Stimulated activated CD4-positive, alpha-beta T cell treated with anti-CD3 and anti-CD28 coated beads, Interleukin-15, amount 100 ng/mL, for 48 hours (primary cell): ENCODE data around the gene FAS.

Experiments used
- DNase-seq, 2 donors: peaks; one replicate each; pipeline ENCODE4 v3.0.0-alpha.2; 2020; ENCODE audit warnings: low read depth in 2 of 2

Gene FAS

DNA sequence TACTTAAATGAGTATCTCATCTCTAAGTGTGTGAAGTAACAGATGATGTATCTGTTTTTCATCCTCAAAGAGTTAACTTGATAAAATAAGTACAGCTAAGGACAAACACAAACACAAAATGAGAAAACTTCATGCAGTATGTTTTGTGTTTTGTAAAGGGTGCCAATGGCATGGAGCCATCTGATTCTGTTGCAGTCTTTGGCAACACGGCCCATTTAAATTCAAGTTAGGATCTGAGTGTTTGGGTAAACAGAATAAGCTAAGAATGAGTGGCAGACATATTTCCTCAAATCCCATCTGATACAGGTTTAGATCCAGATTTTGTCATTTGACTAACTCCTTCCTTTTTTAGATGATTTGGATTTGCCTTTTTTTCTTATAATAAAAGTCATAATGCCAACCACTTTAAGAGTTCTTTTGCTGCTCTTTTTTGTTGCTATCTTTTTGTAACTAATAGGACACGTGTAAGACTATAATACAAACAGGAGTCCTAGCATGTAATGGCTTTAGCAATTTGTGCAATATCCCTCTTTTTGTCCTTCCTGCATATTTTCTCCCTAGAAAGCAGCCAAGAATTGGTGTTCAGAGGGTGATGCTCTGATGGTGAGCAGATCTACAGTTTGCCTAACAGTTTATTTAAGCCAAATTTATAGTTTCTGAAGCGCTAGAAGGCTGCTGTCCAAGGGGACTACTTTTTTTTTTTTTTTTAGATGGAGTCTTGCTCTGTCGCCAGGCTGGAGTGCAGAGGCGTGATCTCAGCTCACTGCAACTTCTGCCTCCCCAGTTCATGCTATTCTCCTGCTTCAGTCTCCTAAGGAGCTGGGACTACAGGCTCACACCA lies 19.2 kb upstream of the FAS start:
- no peak for DNase-seq

DNA sequence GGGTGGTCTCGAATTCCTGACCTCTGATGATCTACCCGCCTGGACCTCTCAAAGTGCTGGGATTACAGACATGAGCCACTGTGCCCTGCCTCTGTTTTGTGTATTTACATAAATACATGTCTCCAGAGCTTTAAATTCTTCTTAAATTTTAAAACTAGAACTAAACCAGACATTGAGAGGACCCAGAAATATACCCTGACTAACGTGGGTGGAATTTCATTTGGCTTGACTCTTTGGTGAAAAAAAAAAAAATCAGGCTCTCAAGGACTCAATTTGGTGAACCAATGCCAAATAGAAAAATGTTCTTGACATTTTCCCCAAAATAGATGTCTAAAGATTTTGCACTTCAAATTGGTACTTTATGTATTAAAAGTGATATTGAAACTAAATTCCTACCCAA lies 16.6 kb upstream of the FAS start:
- no peak for DNase-seq

DNA sequence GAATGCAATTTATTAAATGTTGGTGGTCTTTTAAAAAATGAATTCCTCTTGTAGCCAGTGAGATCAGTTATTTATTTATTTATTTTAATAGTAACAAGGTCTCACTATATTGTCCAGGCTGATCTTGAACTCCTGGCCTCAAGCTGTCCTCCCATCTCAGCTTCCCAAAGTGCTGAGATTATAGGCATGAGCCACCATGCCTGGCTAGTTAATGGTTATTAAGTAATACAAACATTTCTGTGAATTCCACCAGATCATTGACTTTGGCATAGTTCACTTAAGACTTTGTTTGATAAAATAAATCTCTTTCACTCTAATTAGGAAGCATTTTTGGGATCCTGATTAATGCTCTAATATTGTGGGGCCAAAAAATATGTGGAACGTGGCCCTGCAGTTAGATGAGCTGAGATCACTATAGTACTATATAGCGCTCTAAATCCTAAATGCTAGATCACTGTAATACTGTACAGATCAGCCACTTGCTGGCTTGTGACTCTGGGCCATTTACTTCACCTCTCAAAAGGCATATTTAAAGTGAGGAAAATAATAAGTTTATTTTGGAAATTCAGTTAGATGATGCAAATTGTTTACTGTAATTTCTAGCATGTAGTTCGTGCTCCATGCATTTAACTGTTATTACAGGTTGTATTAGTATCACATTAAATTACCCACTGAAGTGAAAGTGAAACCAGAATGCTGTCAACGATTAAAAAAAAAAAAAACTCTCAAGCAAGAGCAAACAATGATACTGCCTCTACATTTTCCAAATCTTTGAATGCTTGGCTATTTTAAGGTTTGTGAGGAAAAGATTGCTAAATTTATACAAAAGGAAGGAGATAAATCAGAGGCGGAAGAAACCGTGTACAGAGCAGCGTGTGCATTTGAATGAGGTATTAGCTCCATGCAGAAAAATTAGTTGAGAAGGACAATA lies 15.9 kb upstream of the FAS start:
- DNase-seq = no peak

DNA sequence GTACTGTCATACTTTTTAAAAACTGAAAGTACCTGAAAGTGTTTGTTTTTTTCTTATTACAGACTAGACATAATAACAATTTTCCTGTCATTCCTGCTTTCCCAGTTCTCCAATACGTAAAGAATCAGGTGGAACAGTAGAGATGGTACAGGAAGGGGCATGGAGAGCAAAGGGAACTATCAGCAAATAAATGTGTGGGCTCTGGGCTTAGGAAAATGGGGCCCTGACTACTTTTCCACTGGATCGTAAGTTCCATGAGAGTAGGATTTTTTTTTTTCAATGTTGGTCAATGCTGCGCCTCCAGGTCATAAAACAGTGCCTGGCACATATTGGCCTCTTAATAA lies 15.2 kb upstream of the FAS start:
- DNase-seq = no peak

DNA sequence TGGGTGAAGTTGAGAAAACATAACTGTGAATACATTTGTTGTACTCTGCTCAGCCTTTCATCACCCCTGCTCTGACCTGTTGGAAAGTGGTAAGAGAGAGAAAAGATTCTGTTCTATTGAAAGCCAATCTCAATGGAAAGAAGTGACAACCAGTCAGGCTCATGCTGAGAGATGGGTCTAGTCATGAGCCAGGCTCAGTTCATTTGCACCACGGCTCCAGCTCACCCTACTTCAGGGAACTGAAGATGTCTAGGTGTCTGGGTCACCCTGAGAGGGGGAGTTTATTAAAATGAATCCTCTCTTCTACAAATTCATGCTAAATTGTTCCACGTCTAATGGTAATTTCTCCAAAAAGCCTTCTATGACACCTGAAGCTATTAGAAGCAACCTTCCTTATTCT lies 12.1 kb upstream of the FAS start:
- DNase-seq = no peak

DNA sequence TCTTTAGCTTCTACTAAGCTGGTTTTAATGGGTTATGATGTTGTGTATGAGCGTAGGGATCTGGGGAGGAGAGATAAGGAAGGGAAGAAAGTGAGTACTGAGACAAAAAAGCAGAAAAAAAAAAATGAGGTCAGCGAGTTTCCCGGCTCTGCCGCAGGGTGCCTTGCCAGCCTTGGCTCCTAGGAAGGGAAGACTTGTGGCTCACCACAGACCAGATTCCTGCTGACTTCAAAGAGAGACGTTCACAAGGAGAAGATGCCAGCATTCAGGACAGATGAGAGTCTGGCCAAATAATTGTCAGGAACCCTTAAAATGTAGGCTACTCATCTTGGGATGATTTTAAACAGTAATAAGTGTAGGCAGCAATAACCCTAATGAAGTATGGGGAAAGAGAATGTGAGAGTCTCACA lies 11.4 kb upstream of the FAS start:
- DNase-seq = no peak

DNA sequence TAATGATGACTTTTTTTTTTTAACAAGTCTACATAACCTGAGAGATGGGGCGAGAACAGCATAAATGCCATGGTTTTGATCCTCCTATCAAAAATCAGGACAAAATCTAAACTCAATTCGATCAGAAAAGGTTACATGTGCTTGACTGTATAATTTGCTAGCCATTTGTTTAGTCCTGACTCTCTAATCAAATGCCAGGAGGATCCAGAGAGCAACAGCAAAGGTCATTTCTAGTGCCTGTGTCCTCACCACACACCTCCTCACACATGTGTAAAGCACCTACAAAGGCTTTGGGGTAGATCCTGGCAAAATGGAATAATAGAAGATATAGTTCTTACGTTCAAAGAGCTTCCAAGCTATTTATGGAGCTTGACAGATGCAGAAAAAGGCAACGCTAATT lies 11.0 kb upstream of the FAS start:
- DNase-seq = no peak

DNA sequence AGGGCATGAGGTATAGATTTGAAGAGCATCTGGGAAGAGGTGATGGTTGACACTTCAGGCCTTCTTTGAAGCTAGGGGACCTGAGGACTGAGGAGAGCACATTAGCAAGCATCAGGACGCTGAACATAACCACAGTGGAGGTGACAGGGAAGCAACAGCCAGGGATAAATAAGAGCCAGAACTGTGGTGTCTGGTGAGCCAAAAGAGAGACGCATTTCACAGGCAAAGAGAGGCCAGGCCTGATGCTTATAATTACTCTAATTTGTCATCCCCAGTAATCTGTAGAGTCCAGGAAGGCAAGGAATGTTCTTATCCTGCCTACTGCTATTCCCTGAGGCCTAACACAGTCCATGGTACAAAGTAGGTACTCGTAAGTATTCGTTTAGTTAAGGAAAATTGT lies 10.4 kb upstream of the FAS start:
- DNase-seq = no peak

DNA sequence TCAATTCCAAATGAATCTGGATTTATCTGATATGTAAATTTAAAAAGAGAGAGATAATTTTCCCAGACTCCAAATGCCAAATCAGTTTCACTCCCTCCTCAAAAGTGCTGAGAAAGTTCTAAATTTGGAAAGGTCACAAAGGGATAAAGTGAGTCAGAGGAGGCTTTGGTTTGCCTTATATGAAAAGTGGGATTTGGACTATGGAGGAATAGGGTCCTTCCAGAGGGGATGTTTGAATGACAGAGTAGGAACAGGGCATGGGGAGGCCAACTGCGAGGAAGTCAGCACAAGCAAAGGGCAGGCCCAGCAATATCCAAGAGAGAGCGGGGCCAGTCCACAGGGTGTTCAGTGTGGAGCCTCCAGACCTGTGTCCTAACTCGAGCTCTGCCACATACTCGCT lies 9.8 kb upstream of the FAS start:
- no peak for DNase-seq

DNA sequence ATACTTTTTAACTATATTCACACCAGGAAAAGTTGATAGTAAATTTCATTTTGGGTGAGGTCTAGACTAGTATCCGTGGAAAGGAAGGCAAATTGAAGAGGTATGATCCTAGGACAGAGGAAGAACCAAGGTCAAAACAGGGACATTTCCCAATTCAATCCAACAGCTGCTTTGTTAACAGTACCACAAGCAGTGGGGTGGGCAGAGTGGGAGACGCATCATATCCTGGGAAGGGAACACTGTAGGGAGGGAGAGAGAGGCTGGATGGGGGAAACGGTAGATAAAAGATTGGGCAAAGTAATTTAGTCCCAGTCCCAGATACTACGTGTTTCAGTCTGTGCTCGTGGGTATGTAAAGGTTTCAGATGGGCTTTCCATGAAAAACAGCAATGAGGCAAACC lies 9.2 kb upstream of the FAS start:
- no peak for DNase-seq

DNA sequence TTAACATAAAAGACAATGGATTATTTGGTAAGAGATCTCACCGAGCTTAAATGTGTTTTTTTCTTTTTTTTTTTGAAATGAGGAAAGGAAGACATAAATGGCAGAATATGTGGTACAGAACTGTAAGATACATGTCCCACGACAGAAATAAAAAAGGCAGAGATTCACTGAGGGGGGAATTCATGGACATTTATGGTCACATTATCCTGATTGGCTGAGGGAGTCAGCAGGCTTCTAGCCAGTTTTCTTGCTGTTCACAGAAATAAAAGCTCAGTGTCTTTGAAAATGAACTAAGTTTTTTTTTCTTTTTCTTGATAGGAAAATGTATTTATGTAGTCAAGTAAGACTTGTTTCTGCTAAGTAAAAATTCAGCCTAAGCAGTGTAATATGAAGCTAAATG lies 8.2 kb upstream of the FAS start:
- no peak for DNase-seq

DNA sequence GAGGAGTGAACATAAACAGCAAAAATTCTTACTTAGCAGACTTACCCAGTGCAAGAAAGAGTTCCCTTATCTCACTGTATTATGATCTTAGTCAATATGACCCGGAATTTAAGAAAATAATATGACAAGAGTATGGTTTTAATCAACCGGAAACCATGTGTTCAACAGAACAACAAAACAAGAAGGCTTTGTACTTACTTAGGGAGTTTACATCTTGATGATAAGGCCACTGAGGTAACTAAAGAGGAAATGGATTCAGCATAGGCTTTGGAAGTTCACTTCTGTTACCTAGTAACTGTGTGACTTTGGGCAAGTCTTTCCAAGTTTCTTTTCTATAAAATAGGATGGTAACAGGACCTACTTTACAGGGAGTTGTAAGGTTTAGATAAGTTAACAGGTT lies 7.4 kb upstream of the FAS start:
- no peak for DNase-seq

DNA sequence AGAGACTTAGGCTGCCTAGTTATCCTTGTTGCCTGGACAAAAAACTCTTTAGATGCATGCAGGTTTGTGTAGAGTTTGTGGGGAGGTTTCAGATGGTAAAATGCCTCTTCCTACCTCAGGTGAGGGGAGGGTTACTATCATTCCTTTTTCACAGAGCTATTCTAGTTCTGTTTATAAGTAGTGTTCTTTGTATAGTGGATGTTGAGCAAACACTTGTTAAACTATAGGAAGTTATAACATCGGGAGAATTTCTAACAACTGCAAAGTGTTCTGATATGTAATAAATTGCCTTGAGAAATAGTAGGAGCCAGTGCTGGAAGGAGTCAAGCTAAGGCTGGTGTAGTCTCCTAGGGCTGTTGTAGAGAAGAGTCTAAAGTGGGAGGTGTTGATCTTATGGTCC lies 6.7 kb upstream of the FAS start:
- DNase-seq = no peak

DNA sequence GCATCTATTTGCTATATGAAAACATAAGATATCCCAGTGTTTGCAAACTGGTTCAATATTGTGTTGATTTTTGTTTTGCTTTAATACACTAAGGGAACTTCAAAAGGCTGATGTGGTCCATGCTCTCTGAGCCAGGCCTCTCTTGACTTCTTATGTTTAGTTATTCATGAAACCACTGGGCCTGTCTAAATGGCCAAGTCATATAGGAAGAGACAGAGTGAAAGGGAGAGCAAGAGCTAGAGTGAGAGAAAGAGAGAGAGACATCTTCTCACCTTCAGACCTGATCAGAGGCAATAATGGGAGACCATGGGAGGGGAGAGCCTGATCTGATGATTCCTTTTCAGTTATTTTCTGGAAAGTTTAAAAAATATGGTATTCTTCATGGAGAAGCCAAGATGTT lies 6.1 kb upstream of the FAS start:
- no peak for DNase-seq

DNA sequence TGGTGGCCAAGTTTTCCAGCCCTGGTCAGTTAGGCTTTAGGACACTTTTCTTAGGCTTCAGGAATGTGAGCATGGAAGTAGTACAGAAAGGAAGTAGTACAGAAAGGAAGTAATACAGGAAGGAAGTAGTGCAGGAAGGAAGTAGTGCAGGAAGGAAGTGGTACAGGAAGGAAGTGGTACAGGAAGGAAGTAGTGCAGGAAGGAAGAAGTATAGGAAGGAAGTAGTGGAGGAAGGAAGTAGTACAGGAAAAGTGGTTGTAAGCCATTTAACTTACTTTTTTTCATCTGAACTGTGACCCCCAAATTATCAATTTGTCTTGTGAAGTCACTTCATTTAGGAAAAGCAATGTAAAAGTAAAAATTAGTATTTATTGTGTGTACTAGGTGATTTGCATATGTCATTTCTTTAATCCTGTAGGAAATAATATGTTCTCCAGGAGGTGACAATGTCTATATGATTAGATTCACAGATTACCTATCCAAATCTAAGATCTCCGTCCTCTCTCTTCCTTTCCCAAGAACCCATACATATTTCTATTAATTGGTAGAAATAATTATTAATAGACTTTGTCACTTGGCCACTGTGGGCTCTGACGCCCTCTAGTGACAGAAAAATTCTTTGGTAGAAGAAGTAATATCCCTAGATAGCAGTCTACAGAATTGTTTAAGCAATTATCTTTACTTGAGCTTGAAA lies 3.9 kb upstream of the FAS start:
- DNase-seq = no peak

DNA sequence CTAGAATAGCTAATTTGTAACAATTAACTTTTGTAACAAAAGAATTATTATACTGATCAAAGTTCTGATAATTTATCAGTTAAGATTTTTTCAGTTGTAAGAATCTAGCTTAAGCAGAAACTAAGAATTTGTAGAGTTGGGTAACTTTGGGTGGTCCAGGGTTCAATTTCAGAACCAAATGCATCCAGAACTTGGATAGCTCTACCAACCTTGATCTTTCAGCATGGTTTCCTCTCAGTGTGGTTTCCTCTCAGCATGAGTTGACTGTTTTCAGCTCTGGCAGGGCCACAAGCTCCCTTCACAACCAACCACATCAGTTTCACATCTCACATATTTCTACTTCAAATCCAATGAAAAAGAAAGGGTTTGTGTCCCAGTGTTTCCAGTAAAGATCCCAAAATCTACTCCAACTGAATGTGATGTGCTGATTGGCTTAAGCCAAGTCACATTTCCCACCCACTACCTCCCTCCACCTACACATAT lies 3.3 kb upstream of the FAS start:
- no peak for DNase-seq

DNA sequence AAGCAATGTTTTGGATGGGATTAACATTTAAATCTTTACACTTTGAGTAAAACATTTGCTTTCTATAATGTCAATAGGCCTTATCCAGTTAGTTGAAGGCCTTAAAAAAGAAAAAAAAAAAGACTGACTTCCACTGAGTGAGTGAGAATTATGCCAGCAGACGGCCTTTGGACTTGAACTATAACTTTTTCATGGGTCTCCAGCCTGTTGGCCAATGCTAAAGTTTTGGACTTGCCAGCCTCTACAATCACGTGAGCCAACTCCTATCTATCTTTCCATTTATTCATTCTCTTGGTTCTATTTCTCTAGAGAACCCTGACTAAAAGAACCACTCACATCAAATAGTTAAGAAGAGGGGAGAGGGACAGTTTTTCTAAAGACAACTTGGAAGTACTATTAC lies 2.8 kb upstream of the FAS start:
- no peak for DNase-seq

DNA sequence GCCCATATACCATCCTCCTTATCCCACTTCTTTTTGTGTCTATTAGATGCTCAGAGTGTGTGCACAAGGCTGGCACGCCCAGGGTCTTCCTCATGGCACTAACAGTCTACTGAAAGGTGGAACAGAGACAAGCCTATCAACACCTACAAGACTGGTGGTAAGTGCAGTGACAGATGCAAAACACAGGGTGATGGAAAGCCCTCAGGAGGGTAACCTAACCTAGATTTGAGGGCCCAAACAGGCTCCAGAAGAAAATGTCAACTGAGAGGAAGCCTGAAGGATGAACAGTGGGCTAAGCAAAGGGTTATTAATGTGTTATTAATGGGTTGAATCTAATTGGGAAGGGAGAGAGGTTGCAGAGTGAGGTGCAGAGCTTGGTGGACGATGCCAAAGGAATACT lies 1.2 kb upstream of the FAS start:
- no peak for DNase-seq

DNA sequence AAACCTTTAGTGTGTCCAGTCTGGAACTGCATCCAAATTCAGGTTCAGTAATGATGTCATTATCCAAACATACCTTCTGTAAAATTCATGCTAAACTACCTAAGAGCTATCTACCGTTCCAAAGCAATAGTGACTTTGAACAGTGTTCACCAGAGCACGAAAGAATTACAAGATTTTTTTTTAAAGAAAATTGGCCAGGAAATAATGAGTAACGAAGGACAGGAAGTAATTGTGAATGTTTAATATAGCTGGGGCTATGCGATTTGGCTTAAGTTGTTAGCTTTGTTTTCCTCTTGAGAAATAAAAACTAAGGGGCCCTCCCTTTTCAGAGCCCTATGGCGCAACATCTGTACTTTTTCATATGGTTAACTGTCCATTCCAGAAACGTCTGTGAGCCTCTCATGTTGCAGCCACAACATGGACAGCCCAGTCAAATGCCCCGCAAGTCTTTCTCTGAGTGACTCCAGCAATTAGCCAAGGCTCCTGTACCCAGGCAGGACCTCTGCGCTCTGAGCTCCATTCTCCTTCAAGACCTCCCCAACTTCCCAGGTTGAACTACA lies 694 bp upstream of the FAS start:
- DNase-seq = no peak

DNA sequence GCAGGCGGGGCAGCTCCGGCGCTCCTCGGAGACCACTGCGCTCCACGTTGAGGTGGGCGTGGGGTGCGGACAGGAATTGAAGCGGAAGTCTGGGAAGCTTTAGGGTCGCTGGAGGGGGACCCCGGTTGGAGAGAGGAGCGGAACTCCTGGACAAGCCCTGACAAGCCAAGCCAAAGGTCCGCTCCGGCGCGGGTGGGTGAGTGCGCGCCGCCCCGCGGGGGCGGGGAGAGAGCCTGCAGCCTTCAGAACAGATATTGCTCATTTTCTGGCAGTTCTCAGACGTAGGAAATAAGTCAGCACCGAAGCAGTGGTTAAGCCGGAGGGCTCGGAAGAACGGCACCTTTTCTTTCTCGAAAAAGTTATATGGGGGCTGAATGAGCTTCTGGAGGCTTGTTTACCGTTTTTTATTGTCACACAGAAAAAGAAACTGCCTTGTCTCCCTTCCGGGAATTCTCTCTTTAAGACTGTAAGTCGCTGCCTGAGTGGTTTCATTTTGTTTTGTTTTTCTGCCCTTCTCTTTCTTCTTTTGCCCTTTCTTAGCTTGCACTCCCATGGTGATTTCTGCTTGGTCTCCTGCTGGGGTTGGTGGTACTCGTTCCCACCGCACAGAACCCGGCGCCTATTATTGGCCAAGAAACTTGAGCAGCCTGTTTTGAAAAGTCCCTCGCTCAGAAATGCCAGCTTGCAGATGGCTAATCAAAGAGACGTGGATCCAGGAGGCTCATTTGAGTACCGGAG lies 732 bp downstream of the FAS start:
- DNase-seq = peak; percentile 44 to 69

DNA sequence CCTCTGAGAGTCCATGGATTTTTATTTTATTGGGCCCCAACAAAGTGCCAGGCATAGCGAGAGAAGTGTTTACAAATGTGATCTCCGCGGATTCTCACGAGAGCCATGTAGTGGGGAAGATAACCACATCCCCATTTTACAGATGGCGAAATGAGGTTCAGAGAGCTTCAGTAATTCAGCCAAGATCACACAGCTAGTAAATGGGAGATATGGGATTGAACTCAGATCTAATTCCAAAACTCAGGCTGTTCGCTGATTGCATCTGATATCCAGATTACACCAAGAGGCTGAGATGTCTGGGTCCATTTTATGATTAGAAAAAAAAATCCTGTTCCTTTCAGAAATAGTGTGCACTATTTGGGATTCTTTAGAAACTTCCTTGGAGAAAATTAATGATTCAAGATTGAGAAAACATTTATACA lies 1.3 kb downstream of the FAS start:
- no peak for DNase-seq
